SK-N-SH (cell line): Measurements from ENCODE around the gene SCFD1. TPM values are rescaled to one million over a fixed set of nuclear protein-coding genes. Genes with fewer than 3 reads are reported as not detected.
"Not testable (repeated sequence)": the region's sequence is repeated elsewhere in the genome, so short reads cannot be mapped to it uniquely, and the experiment has no call there.

ENCODE experiments used
- CTCF ChIA-PET: fragments of 300-600, 350-600 bp; formaldehyde crosslinking; extraction: SDS; loops from one replicate; lab custom pipeline; 2021; lab: Yijun Ruan, JAX
- POLR2A ChIA-PET: fragments of 350-600 bp; sonication (Branson Sonifier 250); formaldehyde crosslinking; extraction: SDS; loops from one replicate; lab custom pipeline; 2020; ENCODE audit warnings: antibody characterized with exemption, inconsistent platforms; lab: Yijun Ruan, JAX
- DNase-seq: peaks from one replicate; pipeline ENCODE4 v3.0.0; 2012
- H2AFZ ChIP-seq: fragments of 200-600 bp; sonication (generic); 2 replicates; pipeline ENCODE4 v1.8.1; 2016; ENCODE audit warnings: antibody characterized with exemption, mild to moderate bottlenecking, low read depth
- H3F3A ChIP-seq: fragments of 200-600 bp; sonication (generic); replicated peaks from 2 replicates; pipeline ENCODE3; 2016; ENCODE audit warnings: antibody characterized with exemption, mild to moderate bottlenecking; ENCODE audit not compliant: insufficient read depth
- H3K27ac ChIP-seq, 2 experiments: fragments of 200-500 bp in 1 of 2; fragments of 200-600 bp in 1 of 2; sonication (Bioruptor generic) in 1 of 2; sonication (generic), shearing (Covaris generic) in 1 of 2; 2 replicates each; pipeline versions ENCODE4 v1.5.1 to v1.6.1; 2014 to 2016; ENCODE audit warnings: low read depth in 2 of 2, inconsistent platforms in 1 of 2, low read length in 1 of 2, mild to moderate bottlenecking in 1 of 2, mixed read lengths in 1 of 2
- H3K27me3 ChIP-seq: fragments of 200-600 bp; sonication (generic), shearing (Covaris generic); 2 replicates; pipeline ENCODE4 v1.6.1; 2016; ENCODE audit warnings: mixed run types; ENCODE audit not compliant: insufficient read depth
- H3K36me3 ChIP-seq, 2 experiments: fragments of 200-500 bp in 1 of 2; fragments of 200-600 bp in 1 of 2; sonication (Bioruptor generic) in 1 of 2; sonication (generic) in 1 of 2; replicated peaks in 1 of 2; 2 replicates each; pipeline versions ENCODE3 to v1.5.1; 2014 to 2016; ENCODE audit warnings: low read length in 1 of 2, mild to moderate bottlenecking in 1 of 2; ENCODE audit not compliant: insufficient read depth in 2 of 2, control insufficient read depth in 1 of 2
- H3K4me1 ChIP-seq, 2 experiments: fragments of 200-500 bp in 1 of 2; fragments of 200-600 bp in 1 of 2; sonication (Bioruptor generic) in 1 of 2; sonication (generic), shearing (Covaris generic) in 1 of 2; 2 replicates each; pipeline versions ENCODE4 v1.5.1 to v1.6.1; 2014 to 2016; ENCODE audit warnings: low read depth in 1 of 2, low read length in 1 of 2, mixed run types in 1 of 2; ENCODE audit not compliant: insufficient read depth in 2 of 2, control insufficient read depth in 1 of 2
- H3K4me2 ChIP-seq: fragments of 200-600 bp; sonication (generic), shearing (Covaris generic); 2 replicates; pipeline ENCODE4 v1.6.1; 2017; ENCODE audit warnings: mixed run types
- H3K4me3 ChIP-seq, 2 experiments: fragments of 200-500 bp in 1 of 2; fragments of 200-600 bp in 1 of 2; sonication (Bioruptor generic) in 1 of 2; sonication (generic), shearing (Covaris generic) in 1 of 2; 2 replicates each; pipeline versions ENCODE4 v1.5.1 to v1.8.1; 2014 to 2016; ENCODE audit warnings: low read depth in 2 of 2, inconsistent platforms in 1 of 2, low read length in 1 of 2, mild to moderate bottlenecking in 1 of 2, mixed read lengths in 1 of 2, moderate library complexity in 1 of 2
- H3K79me2 ChIP-seq: fragments of 200-600 bp; sonication (generic); 2 replicates; pipeline ENCODE4 v1.8.1; 2017; ENCODE audit warnings: mild to moderate bottlenecking; ENCODE audit not compliant: insufficient read depth
- H3K9ac ChIP-seq: fragments of 200-600 bp; sonication (generic); 2 replicates; pipeline ENCODE4 v1.6.1; 2017; ENCODE audit warnings: mixed run types
- H3K9me2 ChIP-seq: fragments of 200-600 bp; sonication (generic); 2 replicates; pipeline ENCODE4 v1.6.1; 2017; ENCODE audit warnings: mixed run types
- H3K9me3 ChIP-seq: fragments of 200-600 bp; sonication (generic); 2 replicates; pipeline ENCODE4 v1.6.1; 2017; ENCODE audit warnings: mixed run types, mild to moderate bottlenecking, moderate library complexity
- H4K20me1 ChIP-seq: fragments of 200-600 bp; sonication (generic); 2 replicates; pipeline ENCODE4 v1.6.1; 2017; ENCODE audit warnings: mild to moderate bottlenecking, mixed run types; ENCODE audit not compliant: insufficient read depth
- CHD2 ChIP-seq: fragments of 150-350 bp; IDR thresholded peaks from 2 replicates; pipeline ENCODE4 v1.6.1; 2018; ENCODE audit warnings: low read length; ENCODE audit not compliant: partially characterized antibody
- CTCF ChIP-seq: fragments of 200-600 bp; sonication (generic); IDR thresholded peaks from 2 replicates; pipeline ENCODE4 v1.6.1; 2017; ENCODE audit warnings: antibody characterized with exemption, mild to moderate bottlenecking, moderate library complexity
- ELF1 ChIP-seq: IDR thresholded peaks from 2 replicates; pipeline ENCODE4 v1.4.0; 2012
- EZH2phosphoT487 ChIP-seq: fragments of 200-600 bp; sonication (generic); IDR thresholded peaks from 2 replicates; pipeline ENCODE4 v1.6.1; 2017; ENCODE audit warnings: low read depth, mixed run types, mild to moderate bottlenecking, antibody characterized with exemption, moderate library complexity, borderline replicate concordance
- FOXJ3 ChIP-seq: sonication (generic); formaldehyde crosslinking; IDR thresholded peaks from 2 replicates; pipeline ENCODE4 v1.5.1; 2020; ENCODE audit warnings: mild to moderate bottlenecking, missing genetic modification reagents
- GATA2 ChIP-seq: sonication (generic); formaldehyde crosslinking; IDR thresholded peaks from 2 replicates; pipeline ENCODE4 v1.5.0; 2020; ENCODE audit warnings: mild to moderate bottlenecking, missing genetic modification reagents
- IRF3 ChIP-seq: fragments of 150-350 bp; IDR thresholded peaks from 2 replicates; pipeline ENCODE4 v1.6.1; 2016; ENCODE audit warnings: mild to moderate bottlenecking, low read depth, low read length
- JUND ChIP-seq: IDR thresholded peaks from 2 replicates; pipeline ENCODE4 v1.4.0; 2012
- MAX ChIP-seq: IDR thresholded peaks from 2 replicates; pipeline ENCODE4 v1.4.0; 2012; ENCODE audit warnings: low read depth
- MEF2A ChIP-seq: IDR thresholded peaks from 2 replicates; pipeline ENCODE4 v1.4.0; 2012; ENCODE audit warnings: low read depth, borderline replicate concordance
- RCOR1 ChIP-seq: fragments of 150-350 bp; IDR thresholded peaks from 2 replicates; pipeline ENCODE4 v1.6.1; 2017; ENCODE audit warnings: antibody characterized with exemption, low read length
- RXRA ChIP-seq: IDR thresholded peaks from 2 replicates; pipeline ENCODE4 v1.4.0; 2012; ENCODE audit warnings: low read depth, mild to moderate bottlenecking, borderline replicate concordance
- SMC3 ChIP-seq: IDR thresholded peaks from 2 replicates; pipeline ENCODE4 v1.6.1; 2012; ENCODE audit warnings: low read depth, low read length, improper control_type of control experiment
- TEAD4 ChIP-seq: IDR thresholded peaks from 2 replicates; pipeline ENCODE4 v1.4.0; 2012; ENCODE audit warnings: mild to moderate bottlenecking, borderline replicate concordance; ENCODE audit not compliant: insufficient read depth
- USF1 ChIP-seq: IDR thresholded peaks from 2 replicates; pipeline ENCODE4 v1.4.0; 2012; ENCODE audit warnings: low read depth, borderline replicate concordance
- USF2 ChIP-seq: fragments of 150-350 bp; IDR thresholded peaks from 2 replicates; pipeline ENCODE4 v1.6.1; 2017; ENCODE audit warnings: antibody characterized with exemption, low read length, low read depth, borderline replicate concordance
- WGBS: methylation state at CpG from one replicate; pipeline ENCODE4 v1.1.6; 2017; ENCODE audit warnings: low lambda C conversion rate; 5-methylcytosine and 5-hydroxymethylcytosine counted together
- polyA plus RNA-seq, 3 experiments: library from polyadenylated mRNA; depleted of rRNA; stranded (reverse); fragments of >200 nt; gene quantifications; 2 replicates each; pipeline ENCODE4 v1.2.3, GENCODE V29; 2012

The SCFD1 gene
- polyA plus RNA-seq, 1 of the 3 experiments (the other 2 are of a cell fraction) = 31.4 TPM

DNA sequence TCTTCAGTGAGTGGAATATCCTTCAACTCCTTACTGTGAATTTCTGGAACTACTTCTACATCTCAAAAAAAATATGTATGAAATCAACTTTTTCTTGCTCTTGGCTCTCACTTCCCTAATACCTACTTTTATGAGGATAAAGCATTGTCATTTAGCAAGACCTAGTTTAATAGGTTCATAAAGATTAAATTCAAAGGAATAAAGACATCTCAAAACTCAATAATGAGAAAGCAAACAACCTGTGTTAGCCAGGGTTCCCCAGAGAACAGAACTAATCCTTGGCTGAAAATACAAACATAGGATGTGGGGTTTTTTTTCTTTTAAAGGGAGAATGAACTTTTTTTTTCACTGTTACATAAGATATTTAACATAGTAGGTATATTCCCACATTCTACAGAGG is 57.9 kb downstream of the SCFD1 start:
- DNase-seq = no peak
- no peaks in the 10 kb centered on the region for H3K9me3 ChIP-seq
- no peaks in the 10 kb centered on the region; the same call in 1 of the 2 replicates for H3K79me2 ChIP-seq
- no peak overlapping the region for H3K9ac ChIP-seq
- no peaks in the 10 kb centered on the region for H3K9me2 ChIP-seq
- no peaks in the 10 kb centered on the region for H3K27me3 ChIP-seq
- H4K20me1 ChIP-seq = no peaks in the 10 kb centered on the region
- H3F3A ChIP-seq = peaks cover 1% of the 10 kb centered on the region
- no peaks in the 10 kb centered on the region for H3K4me1 ChIP-seq
- ChIA-PET POLR2A (interaction anchor here (1.2 kb wide), 1 partner anchor 15 kb away, joined by 3 read pairs; no protein-coding TSS in a partner anchor), CTCF (no interaction called here)
- H3K27ac ChIP-seq = no peak overlapping the region
- no peak overlapping the region for H3K4me3 ChIP-seq
- peaks cover 56 to 69% of the 10 kb centered on the region in 2 experiments for H3K36me3 ChIP-seq
- no peak overlapping the region for H2AFZ ChIP-seq
- TF ChIP-seq EZH2phosphoT487 = no peak
- no peak for TF ChIP-seq IRF3
- TF ChIP-seq RCOR1 = no peak
- TF ChIP-seq ELF1 = no peak
- no peak for TF ChIP-seq CTCF
- TF ChIP-seq USF1 = no peak
- no peak for TF ChIP-seq CHD2
- TF ChIP-seq SMC3 = no peak
- TF ChIP-seq GATA2 (CRISPR knock-in tag) = no peak
- no peak for TF ChIP-seq FOXJ3 (CRISPR knock-in tag)
- no peak for TF ChIP-seq TEAD4
- TF ChIP-seq RXRA = no peak
- TF ChIP-seq MEF2A = no peak
- TF ChIP-seq USF2 = no peak
- TF ChIP-seq MAX = no peak
- TF ChIP-seq JUND = no peak
- H3K4me2 ChIP-seq = no peak overlapping the region

- H3K27ac ChIP-seq, POLR2A ChIA-PET, H2AFZ ChIP-seq, H3K4me1 ChIP-seq, H3K4me2 ChIP-seq, DNase-seq, H3K79me2 ChIP-seq, H3K9me2 ChIP-seq, H3K27me3 ChIP-seq, H3K4me3 ChIP-seq, H4K20me1 ChIP-seq, H3F3A ChIP-seq, H3K9me3 ChIP-seq, H3K9ac ChIP-seq: not testable (repeated sequence)
- WGBS = over 99% methylated on average over 5 of the region's 5 CpGs
- H3K36me3 ChIP-seq = peaks cover 48 to 62% of the 10 kb centered on the region in 2 experiments
- CTCF ChIA-PET = interaction anchor here (1.6 kb wide), 1 partner anchor 9 kb away, joined by 5 read pairs; no protein-coding TSS in a partner anchor
Observed at GRCh38 chr14:30680776-30681175, 58.7 kb downstream of the SCFD1 start.
